ENCODE results near the gene PDE11A. TPM values are rescaled to one million over a fixed set of nuclear protein-coding genes. Genes with fewer than 3 reads are reported as not detected.

PDE11A gene
- total and polyA plus RNA-seq, 2 of the 13 experiments (the other 11 are each of a cell fraction or from before 2014, with no cell fraction given): 1.2 to 1.7 TPM

DNA sequence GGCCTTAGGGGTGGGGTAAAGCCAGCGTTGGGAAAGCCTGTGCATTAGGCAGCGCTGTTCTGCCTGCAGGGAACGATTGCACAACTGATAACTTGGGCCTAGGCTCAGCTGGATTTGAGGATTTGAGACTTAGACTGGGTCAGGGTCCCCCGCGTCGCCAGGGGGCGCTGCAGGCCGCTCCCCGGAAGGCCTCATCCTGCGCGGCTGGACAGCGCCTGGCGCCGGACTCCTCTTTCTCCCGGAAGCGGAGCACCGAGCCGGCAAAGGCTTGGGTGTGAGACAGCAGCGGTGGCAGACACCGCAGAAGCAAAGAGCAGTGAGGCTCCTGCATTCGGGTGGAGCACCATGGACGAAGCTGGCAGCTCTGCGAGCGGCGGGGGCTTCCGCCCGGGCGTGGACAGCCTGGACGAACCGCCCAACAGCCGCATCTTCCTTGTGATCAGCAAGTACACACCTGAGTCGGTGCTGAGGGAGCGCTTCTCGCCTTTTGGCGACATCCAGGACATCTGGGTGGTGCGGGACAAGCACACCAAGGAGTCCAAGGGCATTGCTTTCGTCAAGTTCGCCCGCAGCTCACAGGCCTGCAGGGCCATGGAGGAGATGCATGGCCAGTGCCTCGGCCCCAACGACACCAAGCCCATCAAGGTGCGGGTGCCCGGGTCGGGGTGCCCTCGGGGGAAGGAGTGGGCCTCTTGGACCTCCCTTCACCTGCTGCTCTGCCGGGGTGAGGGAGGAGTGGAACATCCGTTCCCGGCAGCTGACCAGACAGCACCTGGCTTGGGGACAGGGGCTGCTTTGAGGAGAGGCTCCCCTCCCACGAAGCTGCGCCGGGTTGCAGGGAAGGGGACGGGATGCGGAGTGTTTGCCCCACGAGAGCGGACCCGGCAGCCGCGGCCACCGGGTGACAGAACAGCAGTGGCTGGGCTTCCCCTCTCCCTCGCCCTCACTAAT lies 39.9 kb upstream of the PDE11A start, which contains the start of gene RBM45 (continued):
- TF ChIP-seq, protein P1, sequence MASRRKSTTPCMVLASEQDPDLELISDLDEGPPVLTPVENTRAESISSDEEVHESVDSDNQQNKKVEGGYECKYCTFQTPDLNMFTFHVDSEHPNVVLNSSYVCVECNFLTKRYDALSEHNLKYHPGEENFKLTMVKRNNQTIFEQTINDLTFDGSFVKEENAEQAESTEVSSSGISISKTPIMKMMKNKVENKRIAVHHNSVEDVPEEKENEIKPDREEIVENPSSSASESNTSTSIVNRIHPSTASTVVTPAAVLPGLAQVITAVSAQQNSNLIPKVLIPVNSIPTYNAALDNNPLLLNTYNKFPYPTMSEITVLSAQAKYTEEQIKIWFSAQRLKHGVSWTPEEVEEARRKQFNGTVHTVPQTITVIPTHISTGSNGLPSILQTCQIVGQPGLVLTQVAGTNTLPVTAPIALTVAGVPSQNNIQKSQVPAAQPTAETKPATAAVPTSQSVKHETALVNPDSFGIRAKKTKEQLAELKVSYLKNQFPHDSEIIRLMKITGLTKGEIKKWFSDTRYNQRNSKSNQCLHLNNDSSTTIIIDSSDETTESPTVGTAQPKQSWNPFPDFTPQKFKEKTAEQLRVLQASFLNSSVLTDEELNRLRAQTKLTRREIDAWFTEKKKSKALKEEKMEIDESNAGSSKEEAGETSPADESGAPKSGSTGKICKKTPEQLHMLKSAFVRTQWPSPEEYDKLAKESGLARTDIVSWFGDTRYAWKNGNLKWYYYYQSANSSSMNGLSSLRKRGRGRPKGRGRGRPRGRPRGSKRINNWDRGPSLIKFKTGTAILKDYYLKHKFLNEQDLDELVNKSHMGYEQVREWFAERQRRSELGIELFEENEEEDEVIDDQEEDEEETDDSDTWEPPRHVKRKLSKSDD (CRISPR knock-in tag; IDR thresholded peaks at IDR 0.05; ENCODE audit: low read depth): peak; percentile 45; the same call in 1 of the 2 replicates
- 0 out of 2 replicates have a peak, but pooled peaks have one; percentile 77 for TF ChIP-seq HMG20B (CRISPR knock-in tag; conservative IDR thresholded peaks at IDR 0.05)
- no peak for TF ChIP-seq ATAD3A (CRISPR knock-in tag; IDR thresholded peaks at IDR 0.05)
- peak; percentile 73; the same call in 1 of the 2 replicates for TF ChIP-seq DNMT1 (CRISPR knock-in tag; IDR thresholded peaks at IDR 0.05)
- TF ChIP-seq, protein P2, sequence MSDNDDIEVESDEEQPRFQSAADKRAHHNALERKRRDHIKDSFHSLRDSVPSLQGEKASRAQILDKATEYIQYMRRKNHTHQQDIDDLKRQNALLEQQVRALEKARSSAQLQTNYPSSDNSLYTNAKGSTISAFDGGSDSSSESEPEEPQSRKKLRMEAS (IDR thresholded peaks at IDR 0.05): peak; percentile 83
- TF ChIP-seq KDM2A (CRISPR knock-in tag; IDR thresholded peaks at IDR 0.05; ENCODE audit: borderline replicate concordance, low read depth): peak; percentile 99
- peak; percentile 94 for TF ChIP-seq ZNF329 (CRISPR knock-in tag; IDR thresholded peaks at IDR 0.05; ENCODE audit: low read depth)
- no peak for TF ChIP-seq ZNF720 (CRISPR knock-in tag; IDR thresholded peaks at IDR 0.05)
- no peak; the same call in 1 of the 2 replicates for TF ChIP-seq CREB1 (IDR thresholded peaks at IDR 0.05)
- no peak for TF ChIP-seq CREB1 (CRISPR knock-in tag; IDR thresholded peaks at IDR 0.05)
- no peak for TF ChIP-seq RFX3 (CRISPR knock-in tag; IDR thresholded peaks at IDR 0.05)
- TF ChIP-seq, protein P3, sequence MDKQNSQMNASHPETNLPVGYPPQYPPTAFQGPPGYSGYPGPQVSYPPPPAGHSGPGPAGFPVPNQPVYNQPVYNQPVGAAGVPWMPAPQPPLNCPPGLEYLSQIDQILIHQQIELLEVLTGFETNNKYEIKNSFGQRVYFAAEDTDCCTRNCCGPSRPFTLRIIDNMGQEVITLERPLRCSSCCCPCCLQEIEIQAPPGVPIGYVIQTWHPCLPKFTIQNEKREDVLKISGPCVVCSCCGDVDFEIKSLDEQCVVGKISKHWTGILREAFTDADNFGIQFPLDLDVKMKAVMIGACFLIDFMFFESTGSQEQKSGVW (CRISPR knock-in tag; IDR thresholded peaks at IDR 0.05; ENCODE audit: borderline replicate concordance): peak; percentile 86; the same call in 1 of the 2 replicates
- TF ChIP-seq, protein P4, sequence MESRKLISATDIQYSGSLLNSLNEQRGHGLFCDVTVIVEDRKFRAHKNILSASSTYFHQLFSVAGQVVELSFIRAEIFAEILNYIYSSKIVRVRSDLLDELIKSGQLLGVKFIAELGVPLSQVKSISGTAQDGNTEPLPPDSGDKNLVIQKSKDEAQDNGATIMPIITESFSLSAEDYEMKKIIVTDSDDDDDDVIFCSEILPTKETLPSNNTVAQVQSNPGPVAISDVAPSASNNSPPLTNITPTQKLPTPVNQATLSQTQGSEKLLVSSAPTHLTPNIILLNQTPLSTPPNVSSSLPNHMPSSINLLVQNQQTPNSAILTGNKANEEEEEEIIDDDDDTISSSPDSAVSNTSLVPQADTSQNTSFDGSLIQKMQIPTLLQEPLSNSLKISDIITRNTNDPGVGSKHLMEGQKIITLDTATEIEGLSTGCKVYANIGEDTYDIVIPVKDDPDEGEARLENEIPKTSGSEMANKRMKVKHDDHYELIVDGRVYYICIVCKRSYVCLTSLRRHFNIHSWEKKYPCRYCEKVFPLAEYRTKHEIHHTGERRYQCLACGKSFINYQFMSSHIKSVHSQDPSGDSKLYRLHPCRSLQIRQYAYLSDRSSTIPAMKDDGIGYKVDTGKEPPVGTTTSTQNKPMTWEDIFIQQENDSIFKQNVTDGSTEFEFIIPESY (CRISPR knock-in tag; IDR thresholded peaks at IDR 0.05): peak; percentile 80
- TF ChIP-seq ZNF230 (CRISPR knock-in tag; IDR thresholded peaks at IDR 0.05): peak; percentile 97
- TF ChIP-seq SMARCC2 (IDR thresholded peaks at IDR 0.05): no peak
- peak; percentile 80 for TF ChIP-seq PPARG (CRISPR knock-in tag; conservative IDR thresholded peaks at IDR 0.05)
- peak; percentile 96; the same call in 1 of the 2 replicates for TF ChIP-seq TSC22D2 (CRISPR knock-in tag; IDR thresholded peaks at IDR 0.05; ENCODE audit: borderline replicate concordance)
- no peak for TF ChIP-seq ZNF180 (CRISPR knock-in tag; IDR thresholded peaks at IDR 0.05; ENCODE audit: borderline replicate concordance, low read depth)
- TF ChIP-seq PAF1 (CRISPR knock-in tag; IDR thresholded peaks at IDR 0.05): no peak
- TF ChIP-seq ZNF12 (CRISPR knock-in tag; IDR thresholded peaks at IDR 0.05): peak; percentile 87
- TF ChIP-seq, protein P5, sequence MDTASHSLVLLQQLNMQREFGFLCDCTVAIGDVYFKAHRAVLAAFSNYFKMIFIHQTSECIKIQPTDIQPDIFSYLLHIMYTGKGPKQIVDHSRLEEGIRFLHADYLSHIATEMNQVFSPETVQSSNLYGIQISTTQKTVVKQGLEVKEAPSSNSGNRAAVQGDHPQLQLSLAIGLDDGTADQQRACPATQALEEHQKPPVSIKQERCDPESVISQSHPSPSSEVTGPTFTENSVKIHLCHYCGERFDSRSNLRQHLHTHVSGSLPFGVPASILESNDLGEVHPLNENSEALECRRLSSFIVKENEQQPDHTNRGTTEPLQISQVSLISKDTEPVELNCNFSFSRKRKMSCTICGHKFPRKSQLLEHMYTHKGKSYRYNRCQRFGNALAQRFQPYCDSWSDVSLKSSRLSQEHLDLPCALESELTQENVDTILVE (CRISPR knock-in tag; IDR thresholded peaks at IDR 0.05): peak; percentile 90
- TF ChIP-seq PHF21A (CRISPR knock-in tag; IDR thresholded peaks at IDR 0.05): peak; percentile 96
- TF ChIP-seq SMYD3 (CRISPR knock-in tag; IDR thresholded peaks at IDR 0.05): peak; percentile 97
- TF ChIP-seq POLR2AphosphoS5 (IDR thresholded peaks at IDR 0.05; ENCODE audit: low read depth, low read length): peak; percentile 93
